Glutamatergic neuron (in vitro differentiated cells): ENCODE data around the gene SLC6A20. TPM values are rescaled to one million over a fixed set of nuclear protein-coding genes. Genes with fewer than 3 reads are reported as not detected.

Source experiments
- DNase-seq: peaks from one replicate; pipeline ENCODE4 v3.0.0; 2022
- H3K27ac Mint-ChIP-seq: one replicate; pipeline ENCODE4 v1.8.0; 2020; ENCODE audit warnings: mild to moderate bottlenecking, mixed read lengths, inconsistent platforms; ENCODE audit not compliant: unreplicated experiment
- H3K27me3 Mint-ChIP-seq: one replicate; pipeline ENCODE4 v1.8.0; 2020; ENCODE audit warnings: mild to moderate bottlenecking, moderate library complexity, mixed read lengths, inconsistent platforms; ENCODE audit not compliant: unreplicated experiment
- H3K36me3 Mint-ChIP-seq: one replicate; pipeline ENCODE4 v1.8.0; 2020; ENCODE audit warnings: mild to moderate bottlenecking, mixed read lengths, inconsistent platforms; ENCODE audit not compliant: unreplicated experiment
- H3K4me1 Mint-ChIP-seq: one replicate; pipeline ENCODE4 v1.8.0; 2020; ENCODE audit warnings: mild to moderate bottlenecking, low read depth, mixed read lengths, inconsistent platforms; ENCODE audit not compliant: unreplicated experiment
- H3K4me3 Mint-ChIP-seq: one replicate; pipeline ENCODE4 v1.8.0; 2020; ENCODE audit warnings: mild to moderate bottlenecking, mixed read lengths, inconsistent platforms; ENCODE audit not compliant: unreplicated experiment
- H3K9me3 Mint-ChIP-seq: one replicate; pipeline ENCODE4 v1.8.0; 2020; ENCODE audit warnings: mild to moderate bottlenecking, moderate library complexity, mixed read lengths, inconsistent platforms; ENCODE audit not compliant: unreplicated experiment
- CTCF ChIP-seq: fragments of 200-600 bp; sonication (generic); IDR thresholded peaks from one replicate; pipeline ENCODE4 v1.5.0; 2021; ENCODE audit not compliant: partially characterized antibody, unreplicated experiment
- total RNA-seq: library from RNA; stranded (reverse); fragmentation: NEBNext Ultra II Directional; extraction: Animal tissue kit (Norgen Biotek cat#: 25700); gene quantifications from one replicate; pipeline ENCODE4 v1.2.1, GENCODE V29; 2021; ENCODE audit not compliant: unreplicated experiment

SLC6A20 gene
- total RNA-seq, 1 donor from 2014 or later, result not detected

GRCh38 chr3:45773714-45774449 is 22.5 kb downstream of the SLC6A20 start:
- peaks cover 6% of the 10 kb centered on the region for H3K27me3 Mint-ChIP-seq
- no peak overlapping the region for H3K4me3 Mint-ChIP-seq
- H3K36me3 Mint-ChIP-seq, result no peaks in the 10 kb centered on the region
- no peak overlapping the region for H3K27ac Mint-ChIP-seq
- no peak for DNase-seq
- peaks cover 2% of the 10 kb centered on the region for H3K9me3 Mint-ChIP-seq
- H3K4me1 Mint-ChIP-seq, result no peaks in the 10 kb centered on the region
- TF ChIP-seq CTCF, result no peak

- Mint-ChIP-seq H3K4me1 (no peaks in the 10 kb centered on the region), H3K4me3 (no peak overlapping the region), H3K36me3 (peaks cover under 1% of the 10 kb centered on the region), H3K27ac (no peak overlapping the region), H3K9me3 (peaks cover 2% of the 10 kb centered on the region), H3K27me3 (peaks cover 6% of the 10 kb centered on the region)
- DNase-seq, result no peak
- no peak for TF ChIP-seq CTCF
Observed at GRCh38 chr3:45773072-45773471, 23.3 kb downstream of the SLC6A20 start.

GRCh38 chr3:45772341-45773035 is 23.8 kb downstream of the SLC6A20 start:
- no peak for DNase-seq
- Mint-ChIP-seq H3K27ac (no peak overlapping the region), H3K36me3 (peaks cover 7% of the 10 kb centered on the region), H3K27me3 (peaks cover 6% of the 10 kb centered on the region), H3K4me1 (no peaks in the 10 kb centered on the region), H3K9me3 (peaks cover 3% of the 10 kb centered on the region), H3K4me3 (no peak overlapping the region)
- no peak for TF ChIP-seq CTCF

- DNase-seq, result no peak
- Mint-ChIP-seq H3K4me3 (no peak overlapping the region), H3K4me1 (no peaks in the 10 kb centered on the region)
Observed at GRCh38 chr3:45771831-45772230, 24.5 kb downstream of the SLC6A20 start.

More at GRCh38 chr3:45771831-45772230, 24.5 kb downstream of the SLC6A20 start:
- TF ChIP-seq CTCF, result no peak
- H3K36me3 Mint-ChIP-seq, result peaks cover 11% of the 10 kb centered on the region
- peaks cover 5% of the 10 kb centered on the region for H3K9me3 Mint-ChIP-seq
- peaks cover 5% of the 10 kb centered on the region for H3K27me3 Mint-ChIP-seq
- H3K27ac Mint-ChIP-seq, result no peak overlapping the region
